Activated CD4-positive, CD25-positive, alpha-beta regulatory T cell (primary cell): ENCODE measurements around the gene ZBTB7C.

Experiments used
- DNase-seq, 4 experiments: peaks; one replicate each; lab custom pipeline; 2025; lab: John Stamatoyannopoulos, UW

The ZBTB7C gene

GRCh38 chr18:48164701-48165100 lies 244.5 kb downstream of the ZBTB7C start:
- no peak for DNase-seq

- DNase-seq: no peak
Measured at GRCh38 chr18:48164116-48164515, 245.1 kb downstream of the ZBTB7C start.

GRCh38 chr18:48163738-48164115 lies 245.5 kb downstream of the ZBTB7C start:
- no peak for DNase-seq

- DNase-seq: no peak
Measured at GRCh38 chr18:48162956-48163737, 246.0 kb downstream of the ZBTB7C start.

GRCh38 chr18:48161911-48162698 lies 247.1 kb downstream of the ZBTB7C start:
- DNase-seq: no peak

GRCh38 chr18:48161191-48161910 lies 247.8 kb downstream of the ZBTB7C start:
- peak; percentile 15 to 33 (median 18) for DNase-seq

GRCh38 chr18:48160622-48161021 lies 248.6 kb downstream of the ZBTB7C start:
- DNase-seq: no peak

GRCh38 chr18:48159816-48160215 lies 249.4 kb downstream of the ZBTB7C start:
- DNase-seq: no peak

- DNase-seq: no peak
Measured at GRCh38 chr18:48158721-48159120, 250.5 kb downstream of the ZBTB7C start.

- DNase-seq: no peak
Measured at GRCh38 chr18:48157956-48158355, 251.2 kb downstream of the ZBTB7C start.

GRCh38 chr18:48155856-48156255 lies 253.3 kb downstream of the ZBTB7C start:
- DNase-seq: no peak

- DNase-seq: no peak
Measured at GRCh38 chr18:48154828-48155227, 254.4 kb downstream of the ZBTB7C start.

- DNase-seq: no peak
Measured at GRCh38 chr18:48153613-48154481, 255.3 kb downstream of the ZBTB7C start.

- no peak for DNase-seq
Measured at GRCh38 chr18:48152549-48152948, 256.6 kb downstream of the ZBTB7C start.

GRCh38 chr18:48151421-48152065 lies 257.6 kb downstream of the ZBTB7C start:
- no peak for DNase-seq

- DNase-seq: no peak
Measured at GRCh38 chr18:48149020-48149685, 260.0 kb downstream of the ZBTB7C start.

- no peak for DNase-seq
Measured at GRCh38 chr18:48142994-48143393, 266.2 kb downstream of the ZBTB7C start.

- no peak for DNase-seq
Measured at GRCh38 chr18:48142353-48142752, 266.8 kb downstream of the ZBTB7C start.

GRCh38 chr18:48140731-48141130 lies 268.5 kb downstream of the ZBTB7C start:
- no peak for DNase-seq
